ENCODE measurements around the gene UNC5B.

DNA sequence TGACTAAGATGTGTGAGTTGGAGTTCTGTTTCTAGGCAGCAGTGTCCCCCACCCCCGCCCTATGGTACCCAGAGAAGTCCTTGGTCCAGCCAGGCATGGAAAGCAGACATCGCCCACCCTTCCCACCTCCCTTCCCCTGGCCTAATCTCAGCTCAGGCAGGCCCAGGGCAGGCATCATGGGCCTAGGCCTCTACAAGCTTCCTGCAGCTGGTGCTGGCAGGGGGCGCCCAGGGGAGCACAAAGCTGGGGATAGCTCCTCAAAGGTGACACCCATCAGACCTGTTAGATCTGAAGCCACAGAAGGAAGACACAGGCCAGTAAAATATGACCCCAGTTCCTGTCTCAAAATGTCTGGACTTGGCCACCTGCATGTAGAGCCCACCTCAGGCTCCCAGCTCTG is 18.9 kb upstream of the UNC5B start:
- TF ChIP-seq EZH2 (IDR thresholded peaks at IDR 0.05; ENCODE audit: low read length), result no peak
- TF ChIP-seq, protein P1, sequence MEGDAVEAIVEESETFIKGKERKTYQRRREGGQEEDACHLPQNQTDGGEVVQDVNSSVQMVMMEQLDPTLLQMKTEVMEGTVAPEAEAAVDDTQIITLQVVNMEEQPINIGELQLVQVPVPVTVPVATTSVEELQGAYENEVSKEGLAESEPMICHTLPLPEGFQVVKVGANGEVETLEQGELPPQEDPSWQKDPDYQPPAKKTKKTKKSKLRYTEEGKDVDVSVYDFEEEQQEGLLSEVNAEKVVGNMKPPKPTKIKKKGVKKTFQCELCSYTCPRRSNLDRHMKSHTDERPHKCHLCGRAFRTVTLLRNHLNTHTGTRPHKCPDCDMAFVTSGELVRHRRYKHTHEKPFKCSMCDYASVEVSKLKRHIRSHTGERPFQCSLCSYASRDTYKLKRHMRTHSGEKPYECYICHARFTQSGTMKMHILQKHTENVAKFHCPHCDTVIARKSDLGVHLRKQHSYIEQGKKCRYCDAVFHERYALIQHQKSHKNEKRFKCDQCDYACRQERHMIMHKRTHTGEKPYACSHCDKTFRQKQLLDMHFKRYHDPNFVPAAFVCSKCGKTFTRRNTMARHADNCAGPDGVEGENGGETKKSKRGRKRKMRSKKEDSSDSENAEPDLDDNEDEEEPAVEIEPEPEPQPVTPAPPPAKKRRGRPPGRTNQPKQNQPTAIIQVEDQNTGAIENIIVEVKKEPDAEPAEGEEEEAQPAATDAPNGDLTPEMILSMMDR (optimal IDR thresholded peaks at IDR 0.05 in 1 of 3, IDR thresholded peaks at IDR 0.05 in 1 of 3, conservative IDR thresholded peaks at IDR 0.05 in 1 of 3; ENCODE audit: extremely low read depth in 1 of 3, insufficient read depth in 2 of 3, low read length in 3 of 3), result no peak
